NCI-H2029 treated with DMSO at 0.1 percent for 48 hours (cell line): ENCODE data around the gene PDE11A.

Experiments
- DNase-seq: peaks from one replicate; lab custom pipeline; 2025; lab: John Stamatoyannopoulos, UW

Gene PDE11A

GRCh38 chr2:177758591-177759371 is 313.8 kb downstream of the PDE11A start:
- DNase-seq: no peak

GRCh38 chr2:177756336-177756735 is 316.2 kb downstream of the PDE11A start:
- DNase-seq: no peak

- DNase-seq: no peak
These were observed 318.1 kb downstream of the PDE11A start for GRCh38 chr2:177754492-177754873.

GRCh38 chr2:177753682-177754491 is 318.7 kb downstream of the PDE11A start:
- DNase-seq: peak; percentile 17

- no peak for DNase-seq
These were observed 324.2 kb downstream of the PDE11A start for GRCh38 chr2:177748360-177748759.

GRCh38 chr2:177747384-177747783 is 325.2 kb downstream of the PDE11A start:
- no peak for DNase-seq

GRCh38 chr2:177746358-177746757 is 326.2 kb downstream of the PDE11A start:
- no peak for DNase-seq

GRCh38 chr2:177745531-177745930 is 327.0 kb downstream of the PDE11A start:
- DNase-seq: no peak

- no peak for DNase-seq
These were observed 329.7 kb downstream of the PDE11A start for GRCh38 chr2:177742851-177743250.

GRCh38 chr2:177741866-177742265 is 330.7 kb downstream of the PDE11A start:
- DNase-seq: no peak

- DNase-seq: no peak
These were observed 331.9 kb downstream of the PDE11A start for GRCh38 chr2:177740700-177741099.

- no peak for DNase-seq
These were observed 333.9 kb downstream of the PDE11A start for GRCh38 chr2:177738461-177739235.

- no peak for DNase-seq
These were observed 337.2 kb downstream of the PDE11A start for GRCh38 chr2:177735318-177735803.

- DNase-seq: no peak
These were observed 339.2 kb downstream of the PDE11A start for GRCh38 chr2:177733322-177733855.

- DNase-seq: no peak
These were observed 341.2 kb downstream of the PDE11A start for GRCh38 chr2:177731384-177731783.

GRCh38 chr2:177730792-177731191 is 341.8 kb downstream of the PDE11A start:
- no peak for DNase-seq

- DNase-seq: no peak
These were observed 342.2 kb downstream of the PDE11A start for GRCh38 chr2:177730363-177730762.

- DNase-seq: no peak
These were observed 343.7 kb downstream of the PDE11A start for GRCh38 chr2:177728920-177729319.

GRCh38 chr2:177728399-177728765 is 344.2 kb downstream of the PDE11A start:
- no peak for DNase-seq

GRCh38 chr2:177727577-177728398 is 344.8 kb downstream of the PDE11A start:
- no peak for DNase-seq

GRCh38 chr2:177726931-177727348 is 345.6 kb downstream of the PDE11A start:
- DNase-seq: no peak
